ENCODE measurements around the gene PTPRA.
"Not testable (repeated sequence)": the region's sequence is repeated elsewhere in the genome, so short reads cannot be mapped to it uniquely, and the experiment has no call there.

PTPRA gene

GRCh38 chr20:2888224-2888955 lies 15.1 kb downstream of the PTPRA start:
- DNase-seq (ENCODE audit: low read depth) = no peak

DNA sequence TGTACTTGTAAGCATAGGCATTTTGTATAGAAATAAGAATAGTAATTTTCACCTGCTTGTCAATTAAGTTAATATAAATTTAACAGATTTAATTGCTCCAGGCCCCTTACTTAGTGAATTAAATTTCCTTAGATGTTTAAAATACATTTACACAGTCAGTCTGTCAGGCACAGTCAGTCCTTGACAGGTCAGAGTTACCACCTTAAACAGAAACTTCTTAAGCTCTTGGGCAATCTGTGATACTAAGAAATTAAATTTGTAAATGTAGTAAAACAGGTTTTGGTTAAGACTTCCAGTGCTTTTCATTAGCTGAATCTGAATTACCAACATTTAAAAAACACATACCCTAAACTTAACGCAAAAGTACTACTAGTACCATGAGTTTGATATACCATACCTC lies 15.9 kb downstream of the PTPRA start:
- DNase-seq (ENCODE audit: low read depth) = no peak

DNA sequence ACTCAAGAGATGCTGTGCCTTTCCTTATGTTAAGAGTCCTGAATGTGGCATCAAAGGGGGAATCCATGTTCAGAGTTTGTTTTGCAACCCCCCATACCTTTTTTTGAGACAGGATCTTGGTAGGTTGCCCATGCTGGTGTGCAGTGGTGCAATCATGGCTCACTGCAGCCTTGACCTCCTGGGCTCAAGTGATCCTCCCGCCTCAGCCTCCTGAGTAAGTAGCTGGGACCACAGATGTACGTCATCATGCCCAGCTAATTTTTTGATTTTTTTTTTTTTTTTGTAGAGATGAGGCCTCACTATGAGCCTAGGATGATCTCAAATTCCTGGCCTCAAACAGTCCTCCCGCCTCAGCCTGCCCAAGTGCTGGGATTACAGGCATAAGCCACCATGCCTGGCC lies 16.5 kb downstream of the PTPRA start:
- DNase-seq (ENCODE audit: low read depth) = no peak

- DNase-seq (ENCODE audit: low read depth) = peak; percentile 26
Measured at GRCh38 chr20:2890742-2891141, 17.5 kb downstream of the PTPRA start.

GRCh38 chr20:2891343-2891742 lies 18.1 kb downstream of the PTPRA start:
- no peak for DNase-seq (ENCODE audit: low read depth)

GRCh38 chr20:2892376-2892775 lies 19.1 kb downstream of the PTPRA start:
- DNase-seq (ENCODE audit: low read depth) = no peak

GRCh38 chr20:2894221-2894620 lies 20.9 kb downstream of the PTPRA start:
- no peak for DNase-seq (ENCODE audit: low read depth)

GRCh38 chr20:2895154-2895553 lies 21.9 kb downstream of the PTPRA start:
- DNase-seq (ENCODE audit: low read depth) = not testable (repeated sequence)

GRCh38 chr20:2899243-2899642 lies 26.0 kb downstream of the PTPRA start:
- no peak for DNase-seq (ENCODE audit: low read depth)

- DNase-seq (ENCODE audit: low read depth) = no peak
Measured at GRCh38 chr20:2900845-2901592, 27.7 kb downstream of the PTPRA start.

DNA sequence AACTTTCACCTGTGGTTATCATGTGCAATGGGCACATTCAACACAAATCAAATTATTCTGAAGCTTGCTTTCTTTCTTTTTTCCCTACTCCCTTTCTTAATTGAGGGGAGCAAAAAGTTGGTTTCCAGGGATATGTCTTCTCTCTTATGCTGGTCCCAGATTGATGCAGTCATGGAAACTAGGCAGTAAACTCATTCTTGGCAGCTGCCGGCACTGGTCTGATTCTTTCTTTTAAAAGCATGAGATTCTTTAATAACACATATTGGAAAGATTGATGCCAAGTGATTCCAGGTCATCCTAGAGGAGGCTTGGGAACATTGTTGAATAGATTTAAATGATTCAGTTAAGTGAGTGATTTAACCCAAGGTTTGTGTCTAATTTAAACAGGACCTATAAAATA lies 29.0 kb downstream of the PTPRA start:
- no peak for DNase-seq (ENCODE audit: low read depth)

DNA sequence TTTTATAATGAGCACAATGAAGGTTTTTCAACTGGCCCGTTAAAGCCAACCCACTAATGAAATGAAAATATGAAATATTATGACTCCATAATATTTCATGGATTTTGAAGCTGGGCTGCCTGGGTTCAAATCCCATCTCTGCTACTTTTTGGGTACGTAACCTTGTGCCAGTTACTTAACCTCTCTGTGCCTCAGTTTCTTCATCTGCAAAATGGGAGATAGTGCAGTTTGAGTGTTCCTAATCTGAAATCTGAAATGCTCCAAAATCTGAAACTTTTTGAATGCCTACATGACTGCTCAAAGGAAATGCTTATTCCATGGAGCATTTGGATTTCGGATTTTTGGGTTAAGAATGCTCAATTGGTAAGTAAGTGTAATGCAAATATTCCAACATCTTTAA lies 29.5 kb downstream of the PTPRA start:
- no peak for DNase-seq (ENCODE audit: low read depth)

DNA sequence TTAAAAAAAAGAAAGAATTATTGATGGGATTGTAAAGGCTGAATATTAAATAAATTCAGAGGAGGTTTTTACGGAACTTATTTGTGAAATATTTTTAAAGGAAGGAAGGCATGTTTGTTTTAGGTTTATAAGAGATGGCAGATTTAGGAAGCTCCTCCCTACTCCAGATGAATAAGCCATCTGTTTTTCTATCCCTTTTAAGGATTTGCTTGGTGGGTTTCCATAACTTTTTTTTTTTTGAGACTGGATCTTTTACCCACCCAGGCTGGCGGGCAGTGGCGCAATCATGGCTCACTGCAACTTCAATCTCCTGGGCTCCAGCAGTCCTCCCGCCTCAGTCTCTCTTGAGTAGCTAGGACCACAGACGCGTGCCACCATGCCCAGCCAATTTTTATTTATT lies 30.4 kb downstream of the PTPRA start:
- DNase-seq (ENCODE audit: low read depth) = no peak

GRCh38 chr20:2907519-2907918 lies 34.2 kb downstream of the PTPRA start:
- peak; percentile 26 for DNase-seq (ENCODE audit: low read depth)

- no peak for DNase-seq (ENCODE audit: low read depth)
Measured at GRCh38 chr20:2909953-2910352, 36.7 kb downstream of the PTPRA start.

DNA sequence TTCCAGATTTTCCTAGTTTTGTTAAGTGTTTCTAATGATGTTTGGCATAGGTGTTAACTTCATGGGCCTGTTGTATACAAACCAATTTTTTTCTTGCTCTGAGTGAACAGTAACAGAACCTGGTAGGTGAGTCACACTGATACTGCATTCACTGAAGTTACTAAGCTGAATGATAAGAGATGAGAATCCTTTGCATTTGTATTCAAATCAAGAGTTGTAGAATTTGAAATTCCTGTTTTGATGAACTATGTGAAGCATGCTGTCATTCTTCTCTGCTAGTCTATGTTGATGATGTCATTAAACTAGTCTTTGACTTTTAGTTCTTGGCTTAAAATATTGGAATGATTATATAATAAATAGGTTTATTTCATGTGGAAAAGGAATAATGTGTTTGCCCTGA lies 37.9 kb downstream of the PTPRA start:
- peak; percentile 36 for DNase-seq (ENCODE audit: low read depth)

DNA sequence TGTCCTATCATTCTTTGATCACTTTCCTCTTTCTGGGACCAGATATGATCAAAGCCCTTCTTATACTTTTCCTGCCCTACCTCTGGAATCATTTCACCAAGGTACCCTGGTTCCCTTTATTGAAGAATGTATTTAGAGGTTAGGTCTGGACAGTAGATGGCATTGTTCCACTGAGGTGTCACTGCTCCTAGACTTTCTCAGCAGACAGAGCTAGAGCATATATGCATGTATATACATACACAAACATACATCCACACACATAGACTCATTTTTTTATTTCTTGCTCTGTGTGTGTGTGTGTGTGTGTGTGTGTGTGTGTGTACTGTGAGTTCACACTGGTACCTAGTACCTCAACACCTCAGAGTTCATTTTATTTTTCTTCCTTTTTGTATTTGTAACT lies 40.9 kb downstream of the PTPRA start:
- DNase-seq (ENCODE audit: low read depth) = peak; percentile 16

GRCh38 chr20:2917266-2917665 lies 44.0 kb downstream of the PTPRA start:
- DNase-seq (ENCODE audit: low read depth) = no peak

DNA sequence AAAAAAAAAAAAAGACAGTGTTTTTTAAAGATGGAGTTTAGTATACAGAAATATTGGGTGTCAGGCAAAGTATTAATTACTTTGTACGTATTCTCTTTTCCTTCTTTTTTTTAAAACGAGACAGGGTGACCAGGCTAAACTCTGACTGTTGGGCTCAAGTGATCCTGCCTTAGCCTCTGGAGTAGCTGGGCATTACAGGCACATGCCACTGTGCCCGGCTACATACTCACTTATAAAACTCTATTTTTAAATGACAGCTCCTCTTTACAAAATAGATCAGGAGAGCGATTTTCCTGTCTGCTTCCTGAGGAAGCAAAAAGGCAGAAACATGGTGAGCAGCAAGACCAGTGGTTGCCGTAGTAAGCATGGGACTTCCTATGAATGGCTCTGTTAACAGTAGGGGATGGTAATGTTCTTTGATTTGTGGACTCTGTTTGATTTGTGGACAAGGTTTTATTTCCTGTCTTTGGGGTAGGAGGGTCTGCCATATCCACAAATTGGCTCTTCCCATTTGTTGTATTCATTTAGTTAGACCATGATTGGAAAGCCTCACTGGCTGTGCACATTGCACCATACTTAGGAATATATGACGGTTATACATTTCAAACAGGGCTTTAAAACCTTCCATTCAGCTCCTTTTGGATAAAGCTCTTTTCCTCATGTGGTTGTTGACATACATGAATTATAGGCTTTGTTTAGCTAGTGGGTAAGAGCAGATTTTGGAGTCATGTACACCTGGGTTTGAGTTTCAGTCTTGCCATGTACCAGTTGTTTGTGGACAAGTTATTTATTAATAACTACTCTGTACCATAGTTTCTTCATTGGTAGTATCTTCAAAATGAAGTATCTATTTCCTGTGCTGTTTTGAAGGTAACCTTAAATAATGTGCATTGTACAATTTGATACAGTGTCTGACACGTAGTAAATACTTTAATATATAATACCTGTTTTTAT lies 45.1 kb downstream of the PTPRA start:
- no peak for DNase-seq (ENCODE audit: low read depth)

GRCh38 chr20:2919518-2920245 lies 46.4 kb downstream of the PTPRA start:
- no peak for DNase-seq (ENCODE audit: low read depth)

- DNase-seq (ENCODE audit: low read depth) = no peak
Measured at GRCh38 chr20:2920473-2920872, 47.2 kb downstream of the PTPRA start.

GRCh38 chr20:2921506-2921905 lies 48.2 kb downstream of the PTPRA start:
- DNase-seq (ENCODE audit: low read depth) = no peak

All from iris pigment epithelial cell (primary cell).